PFSK-1 (cell line): ENCODE measurements around the gene NPL.

Experiments used
- FOXP2 ChIP-seq: optimal IDR thresholded peaks from 2 replicates; pipeline ENCODE3; 2011; ENCODE audit warnings: borderline replicate concordance, control low read depth, inconsistent platforms; ENCODE audit not compliant: insufficient read depth; ENCODE audit errors: extremely low read length, extremely low read depth
- POLR2AphosphoS5 ChIP-seq: IDR thresholded peaks from 2 replicates; pipeline ENCODE4 v1.6.1; 2012; ENCODE audit warnings: low read depth, mild to moderate bottlenecking, control low read depth, low read length, moderate library complexity
- SIN3A ChIP-seq: IDR thresholded peaks from 2 replicates; pipeline ENCODE4 v1.6.1; 2012; ENCODE audit warnings: mild to moderate bottlenecking, low read length, moderate library complexity, borderline replicate concordance; ENCODE audit not compliant: insufficient read depth
- TAF1 ChIP-seq: IDR thresholded peaks from 2 replicates; pipeline ENCODE4 v1.6.1; 2012; ENCODE audit warnings: low read length, control low read depth, borderline replicate concordance; ENCODE audit not compliant: insufficient read depth
- TF ChIP-seq, protein P1 (sequence below), 2 experiments: IDR thresholded peaks; 2 replicates each; pipeline versions ENCODE4 v1.6.1 to v1.8.0; 2011 to 2012; ENCODE audit warnings: low read depth in 2 of 2, low read length in 2 of 2, control low read depth in 1 of 2, inconsistent platforms in 1 of 2, mild to moderate bottlenecking in 1 of 2, moderate library complexity in 1 of 2; ENCODE audit not compliant: insufficient read depth in 1 of 2

NPL gene

DNA sequence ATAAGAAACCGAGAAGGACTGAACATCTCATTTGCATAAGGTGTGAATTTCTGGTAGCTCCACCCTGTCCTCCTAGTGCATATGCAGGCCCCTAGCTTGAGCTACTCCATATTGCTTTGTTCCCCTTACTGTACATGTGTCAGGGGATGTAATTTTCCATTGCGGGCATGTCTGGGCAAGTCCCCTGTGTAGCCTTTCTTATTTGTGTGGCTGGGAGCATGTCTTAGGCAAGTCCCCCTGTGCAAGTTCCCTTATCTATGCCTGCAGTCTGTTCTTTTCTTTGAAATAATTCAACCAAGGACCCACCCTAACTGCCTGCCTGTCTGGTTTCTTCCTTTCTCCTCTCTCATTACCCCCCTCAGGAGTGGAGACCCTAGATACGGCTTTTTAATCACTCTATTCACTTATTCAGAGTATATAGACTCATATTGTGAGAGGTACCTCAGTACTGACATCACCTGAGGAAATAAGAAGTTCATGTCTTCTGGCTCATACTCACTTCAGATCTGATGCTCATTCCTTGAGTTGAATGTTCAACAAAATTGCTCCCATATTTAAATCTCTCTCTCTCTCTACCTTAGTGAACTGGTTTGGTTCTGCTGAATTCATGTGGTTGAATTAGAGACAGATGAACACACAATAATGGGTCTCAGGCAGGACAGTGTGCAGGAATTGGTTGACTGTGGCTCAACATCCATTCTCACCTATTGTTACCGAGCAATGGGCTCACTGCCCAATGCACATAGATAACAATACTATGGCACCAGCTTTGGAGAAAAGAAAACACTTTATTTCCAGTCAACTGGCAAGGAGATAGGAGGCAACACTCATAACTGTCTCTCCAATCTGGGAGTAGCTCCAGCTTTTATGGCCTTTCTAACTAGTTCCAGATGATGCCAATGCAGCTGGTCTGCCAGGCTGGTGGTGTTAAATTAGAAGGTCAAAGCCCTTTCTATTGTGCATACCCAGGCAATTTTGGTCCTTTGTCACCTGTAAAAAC is 27.9 kb upstream of the NPL start:
- TF ChIP-seq SIN3A (no peak), FOXP2 (no peak), TAF1 (no peak), POLR2AphosphoS5 (no peak)
- TF ChIP-seq, protein P1, sequence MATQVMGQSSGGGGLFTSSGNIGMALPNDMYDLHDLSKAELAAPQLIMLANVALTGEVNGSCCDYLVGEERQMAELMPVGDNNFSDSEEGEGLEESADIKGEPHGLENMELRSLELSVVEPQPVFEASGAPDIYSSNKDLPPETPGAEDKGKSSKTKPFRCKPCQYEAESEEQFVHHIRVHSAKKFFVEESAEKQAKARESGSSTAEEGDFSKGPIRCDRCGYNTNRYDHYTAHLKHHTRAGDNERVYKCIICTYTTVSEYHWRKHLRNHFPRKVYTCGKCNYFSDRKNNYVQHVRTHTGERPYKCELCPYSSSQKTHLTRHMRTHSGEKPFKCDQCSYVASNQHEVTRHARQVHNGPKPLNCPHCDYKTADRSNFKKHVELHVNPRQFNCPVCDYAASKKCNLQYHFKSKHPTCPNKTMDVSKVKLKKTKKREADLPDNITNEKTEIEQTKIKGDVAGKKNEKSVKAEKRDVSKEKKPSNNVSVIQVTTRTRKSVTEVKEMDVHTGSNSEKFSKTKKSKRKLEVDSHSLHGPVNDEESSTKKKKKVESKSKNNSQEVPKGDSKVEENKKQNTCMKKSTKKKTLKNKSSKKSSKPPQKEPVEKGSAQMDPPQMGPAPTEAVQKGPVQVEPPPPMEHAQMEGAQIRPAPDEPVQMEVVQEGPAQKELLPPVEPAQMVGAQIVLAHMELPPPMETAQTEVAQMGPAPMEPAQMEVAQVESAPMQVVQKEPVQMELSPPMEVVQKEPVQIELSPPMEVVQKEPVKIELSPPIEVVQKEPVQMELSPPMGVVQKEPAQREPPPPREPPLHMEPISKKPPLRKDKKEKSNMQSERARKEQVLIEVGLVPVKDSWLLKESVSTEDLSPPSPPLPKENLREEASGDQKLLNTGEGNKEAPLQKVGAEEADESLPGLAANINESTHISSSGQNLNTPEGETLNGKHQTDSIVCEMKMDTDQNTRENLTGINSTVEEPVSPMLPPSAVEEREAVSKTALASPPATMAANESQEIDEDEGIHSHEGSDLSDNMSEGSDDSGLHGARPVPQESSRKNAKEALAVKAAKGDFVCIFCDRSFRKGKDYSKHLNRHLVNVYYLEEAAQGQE (IDR thresholded peaks at IDR 0.05; ENCODE audit: insufficient read depth in 1 of 2, low read depth in 2 of 2, low read length in 2 of 2), result no peak

DNA sequence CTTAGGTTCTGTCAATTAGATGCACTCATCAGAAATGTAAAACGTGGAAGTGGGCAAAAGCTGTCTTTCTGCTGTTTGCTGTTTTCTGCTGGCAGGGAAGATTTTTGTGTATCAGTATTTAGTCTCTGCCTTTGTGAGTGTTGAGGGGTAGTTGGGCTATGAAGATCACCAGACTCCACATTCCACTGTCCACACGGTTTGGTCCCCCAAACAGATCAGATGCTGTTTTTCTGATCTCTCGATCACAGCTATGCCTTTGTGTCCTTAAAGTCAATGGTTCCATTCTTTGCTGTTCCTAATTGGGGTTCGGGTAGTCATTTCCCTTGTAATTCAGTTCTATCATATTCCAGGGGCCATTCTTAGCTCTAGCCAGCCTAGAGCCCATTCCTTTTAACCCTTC is 27.0 kb upstream of the NPL start:
- no peak for TF ChIP-seq SIN3A

DNA sequence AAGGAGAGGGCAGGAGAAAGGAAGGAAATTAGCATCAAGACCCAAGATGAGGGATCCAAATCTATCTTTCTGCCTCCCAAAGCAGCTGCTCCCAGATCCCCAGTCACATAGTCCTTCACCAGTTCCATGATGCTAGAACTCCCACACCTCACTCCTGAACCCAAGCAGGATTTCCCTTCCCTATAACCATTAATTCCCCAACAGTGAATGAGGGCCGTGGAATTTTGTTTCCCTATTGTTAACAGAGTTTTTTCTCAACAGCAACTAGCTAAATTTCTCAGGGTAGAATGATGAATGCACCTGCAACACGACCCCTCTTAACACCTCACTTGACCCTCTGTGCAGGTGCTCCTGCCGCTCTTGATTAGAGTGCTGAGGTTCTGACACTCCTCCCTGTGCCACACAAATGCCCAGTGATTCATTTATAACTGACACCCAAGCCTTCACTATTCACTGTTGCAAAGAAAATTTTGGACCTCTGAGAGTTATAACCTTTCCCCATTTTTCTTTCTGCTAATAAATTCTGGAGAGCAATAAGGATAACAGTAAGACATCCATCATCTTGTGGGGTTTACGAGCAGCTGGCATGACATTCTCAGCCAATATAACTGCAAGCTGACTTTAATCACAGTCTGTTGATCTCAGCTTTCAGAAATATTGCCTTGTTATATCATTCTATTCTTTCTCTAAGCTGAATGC is 25.4 kb upstream of the NPL start:
- no peak for TF ChIP-seq FOXP2
- no peak for TF ChIP-seq SIN3A
- TF ChIP-seq, protein P1 (IDR thresholded peaks at IDR 0.05; ENCODE audit: insufficient read depth in 1 of 2, low read depth in 2 of 2, low read length in 2 of 2), result no peak
- no peak for TF ChIP-seq POLR2AphosphoS5
- TF ChIP-seq TAF1, result no peak

DNA sequence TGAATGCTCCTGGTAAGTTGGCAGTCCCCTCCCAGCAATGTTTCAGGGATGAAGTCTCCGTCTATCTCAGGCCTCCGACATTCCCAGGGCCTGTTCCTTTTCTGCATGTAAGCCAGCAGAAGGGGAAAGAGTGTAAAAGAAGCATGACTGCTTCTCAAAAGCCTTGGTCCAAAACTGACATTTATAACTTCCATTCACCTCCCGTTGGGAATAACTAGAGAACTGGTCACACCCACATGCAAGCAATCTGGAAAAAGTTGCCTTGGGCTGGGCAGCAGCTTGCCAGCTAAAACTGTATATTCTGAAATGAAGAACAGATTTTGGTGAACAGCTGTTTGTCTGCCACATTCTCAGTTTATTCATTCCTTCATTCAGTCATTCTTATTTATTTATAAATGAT is 24.2 kb upstream of the NPL start:
- TF ChIP-seq, protein P1 (IDR thresholded peaks at IDR 0.05; ENCODE audit: insufficient read depth in 1 of 2, low read depth in 2 of 2, low read length in 2 of 2), result no peak

DNA sequence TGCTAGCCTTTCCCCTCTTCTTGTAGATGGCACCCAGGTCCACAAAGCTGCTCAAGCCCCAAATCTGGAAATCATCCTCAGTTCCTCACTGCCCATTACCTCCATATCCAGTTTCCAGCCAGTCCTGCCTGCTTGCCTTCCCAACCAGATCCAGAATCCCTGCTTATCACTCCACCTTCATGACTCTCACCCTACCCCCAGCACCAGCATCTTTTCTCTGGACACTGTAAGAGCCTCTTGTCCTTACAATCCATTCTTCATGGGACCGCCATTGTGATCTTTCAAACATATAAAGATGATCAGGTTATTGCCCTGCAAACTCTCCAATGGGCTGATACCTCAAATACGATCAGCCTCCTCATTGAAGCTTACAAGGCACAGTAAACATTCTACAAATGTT is 23.5 kb upstream of the NPL start:
- TF ChIP-seq POLR2AphosphoS5, result no peak
- no peak for TF ChIP-seq SIN3A
- no peak for TF ChIP-seq TAF1
- TF ChIP-seq, protein P1 (IDR thresholded peaks at IDR 0.05; ENCODE audit: insufficient read depth in 1 of 2, low read depth in 2 of 2, low read length in 2 of 2), result no peak
- TF ChIP-seq FOXP2, result no peak
